Measurements from ENCODE around the gene SLIT1. TPM values are rescaled to one million over a fixed set of nuclear protein-coding genes. Genes with fewer than 3 reads are reported as not detected.

SLIT1 gene
- total RNA-seq, 1 donor from 2014 or later, result 0.23 TPM

DNA sequence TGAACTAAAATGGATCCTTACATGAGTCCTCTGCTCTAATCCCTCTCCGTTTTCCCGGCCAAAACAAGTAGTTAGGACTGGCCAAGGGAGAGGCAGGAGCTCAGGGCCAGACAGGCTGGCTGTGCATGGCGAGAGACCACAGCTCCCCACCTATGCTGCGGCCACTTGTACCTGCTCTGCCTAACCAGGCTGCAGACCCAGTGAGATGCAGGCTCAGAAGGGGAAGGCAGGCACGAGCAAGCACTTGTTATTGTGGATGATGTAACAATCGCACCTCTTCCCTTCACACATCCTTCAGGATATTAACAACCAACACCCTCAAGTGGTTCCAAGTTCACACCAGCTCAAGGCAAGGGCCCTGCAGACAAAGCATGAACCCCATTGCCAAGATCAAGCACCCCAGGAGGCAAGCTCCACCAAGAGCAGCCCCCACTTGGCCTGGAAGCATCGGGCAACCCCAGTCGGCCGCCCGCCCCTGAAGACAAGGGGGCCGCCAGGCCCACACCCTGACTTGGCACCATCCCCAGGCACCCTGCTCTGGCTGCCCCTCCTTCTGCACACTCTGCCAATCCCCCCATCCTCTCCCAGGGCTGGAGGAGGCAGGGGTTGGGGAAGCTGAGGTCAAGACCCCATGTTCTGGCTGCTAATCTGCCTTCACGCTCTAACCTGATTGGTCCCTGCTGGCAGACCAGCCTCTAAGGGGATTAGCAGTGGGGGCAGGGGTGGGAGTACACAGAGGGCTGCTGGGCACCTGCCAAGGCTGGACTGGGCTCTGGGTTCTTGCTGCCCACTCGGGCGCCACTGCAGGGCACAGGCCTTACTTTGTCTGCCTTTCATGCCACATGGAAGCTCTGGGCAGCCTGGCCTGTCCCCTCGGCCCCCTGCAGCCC is 111.3 kb downstream of the SLIT1 start:
- DNase-seq (ENCODE audit: low read depth), result no peak
- Histone ChIP-seq H2AFZ (ENCODE audit: low read depth, low read length) (no peak overlapping the region), H3K9me3 (ENCODE audit: insufficient read depth, low read depth, low read length) (peaks cover 5% of the 10 kb centered on the region), H3K9ac (ENCODE audit: low read length) (no peak overlapping the region), H3K4me2 (ENCODE audit: low read length) (no peak overlapping the region), H3K4me3 (ENCODE audit: insufficient read depth, low read depth, low read length) (no peak overlapping the region), H3K27me3 (ENCODE audit: insufficient read depth, low read length) (peaks cover 47% of the 10 kb centered on the region), H3K27ac (ENCODE audit: low read depth, low read length) (no peak overlapping the region), H3K36me3 (ENCODE audit: insufficient read depth, low read length) (no peaks in the 10 kb centered on the region), H3K79me2 (ENCODE audit: insufficient read depth, low read length) (no peaks in the 10 kb centered on the region), H3K4me1 (ENCODE audit: insufficient read depth, low read length) (no peaks in the 10 kb centered on the region), H4K20me1 (ENCODE audit: insufficient read depth, low read length) (no peaks in the 10 kb centered on the region)
- H3K36me3 Mint-ChIP-seq (ENCODE audit: low read depth, unreplicated experiment), result peaks cover under 1% of the 10 kb centered on the region
- peaks cover 3% of the 10 kb centered on the region for H3K4me1 Mint-ChIP-seq (ENCODE audit: low read depth, unreplicated experiment)
- peaks cover 11% of the 10 kb centered on the region for H3K9me3 Mint-ChIP-seq (ENCODE audit: unreplicated experiment)
- TF ChIP-seq, protein P1, sequence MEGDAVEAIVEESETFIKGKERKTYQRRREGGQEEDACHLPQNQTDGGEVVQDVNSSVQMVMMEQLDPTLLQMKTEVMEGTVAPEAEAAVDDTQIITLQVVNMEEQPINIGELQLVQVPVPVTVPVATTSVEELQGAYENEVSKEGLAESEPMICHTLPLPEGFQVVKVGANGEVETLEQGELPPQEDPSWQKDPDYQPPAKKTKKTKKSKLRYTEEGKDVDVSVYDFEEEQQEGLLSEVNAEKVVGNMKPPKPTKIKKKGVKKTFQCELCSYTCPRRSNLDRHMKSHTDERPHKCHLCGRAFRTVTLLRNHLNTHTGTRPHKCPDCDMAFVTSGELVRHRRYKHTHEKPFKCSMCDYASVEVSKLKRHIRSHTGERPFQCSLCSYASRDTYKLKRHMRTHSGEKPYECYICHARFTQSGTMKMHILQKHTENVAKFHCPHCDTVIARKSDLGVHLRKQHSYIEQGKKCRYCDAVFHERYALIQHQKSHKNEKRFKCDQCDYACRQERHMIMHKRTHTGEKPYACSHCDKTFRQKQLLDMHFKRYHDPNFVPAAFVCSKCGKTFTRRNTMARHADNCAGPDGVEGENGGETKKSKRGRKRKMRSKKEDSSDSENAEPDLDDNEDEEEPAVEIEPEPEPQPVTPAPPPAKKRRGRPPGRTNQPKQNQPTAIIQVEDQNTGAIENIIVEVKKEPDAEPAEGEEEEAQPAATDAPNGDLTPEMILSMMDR (IDR thresholded peaks at IDR 0.05; ENCODE audit: insufficient read depth, low read depth, low read length), result no peak
- TF ChIP-seq EZH2 (IDR thresholded peaks at IDR 0.05; ENCODE audit: insufficient read depth, low read length), result no peak
- H3K27ac Mint-ChIP-seq (ENCODE audit: unreplicated experiment), result no peak overlapping the region
- no peak for FAIRE-seq
- peaks cover 71% of the 10 kb centered on the region for H3K27me3 Mint-ChIP-seq (ENCODE audit: low read depth, unreplicated experiment)
- H3K4me3 Mint-ChIP-seq (ENCODE audit: unreplicated experiment), result no peak overlapping the region

DNA sequence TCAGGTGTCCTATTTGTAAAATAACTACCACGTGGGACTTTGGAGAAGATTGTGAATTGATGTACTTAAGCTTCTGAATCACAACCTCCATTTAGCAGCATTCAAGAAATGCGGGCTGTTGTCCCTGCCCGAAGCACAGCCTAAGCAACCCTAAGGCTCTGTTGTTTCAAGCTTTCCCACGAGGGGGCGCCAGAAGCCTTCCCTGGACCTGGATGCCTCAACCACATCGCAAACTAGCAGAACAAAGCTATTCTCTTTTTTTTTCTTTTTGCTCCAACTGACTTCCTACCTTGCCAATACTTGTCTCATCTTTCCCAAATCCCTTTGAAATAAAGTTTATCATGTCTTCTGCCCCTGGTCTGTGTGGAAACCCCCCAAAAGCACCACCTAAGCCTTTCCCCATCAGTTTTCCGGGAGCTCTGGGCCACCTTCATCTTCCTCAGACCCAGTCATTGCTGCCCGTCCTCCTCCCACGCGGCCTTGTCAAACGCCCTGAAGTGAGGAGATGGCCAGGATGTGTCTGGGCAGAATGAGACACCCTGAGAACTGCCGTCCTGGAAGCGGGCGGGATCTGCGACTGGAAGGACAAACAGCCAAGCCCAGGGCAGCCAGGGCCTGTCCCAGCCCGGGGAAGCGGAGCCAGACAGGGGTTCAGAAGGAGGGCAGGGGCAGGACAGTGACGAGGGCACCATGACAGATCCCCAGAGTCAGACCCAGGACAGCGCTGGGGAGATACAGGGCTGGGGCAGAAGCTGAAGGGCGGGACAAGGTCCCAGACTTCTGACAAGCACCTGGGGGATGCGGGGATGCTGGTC is 112.7 kb downstream of the SLIT1 start:
- Histone ChIP-seq H3K4me1 (ENCODE audit: insufficient read depth, low read length) (no peaks in the 10 kb centered on the region), H3K27ac (ENCODE audit: low read depth, low read length) (no peak overlapping the region), H3K27me3 (ENCODE audit: insufficient read depth, low read length) (peaks cover 41% of the 10 kb centered on the region), H3K4me3 (ENCODE audit: insufficient read depth, low read depth, low read length) (no peak overlapping the region), H3K9me3 (ENCODE audit: insufficient read depth, low read depth, low read length) (peaks cover 7% of the 10 kb centered on the region), H3K4me2 (ENCODE audit: low read length) (no peak overlapping the region), H2AFZ (ENCODE audit: low read depth, low read length) (no peak overlapping the region), H4K20me1 (ENCODE audit: insufficient read depth, low read length) (no peaks in the 10 kb centered on the region), H3K9ac (ENCODE audit: low read length) (no peak overlapping the region), H3K79me2 (ENCODE audit: insufficient read depth, low read length) (no peaks in the 10 kb centered on the region), H3K36me3 (ENCODE audit: insufficient read depth, low read length) (no peaks in the 10 kb centered on the region)
- DNase-seq (ENCODE audit: low read depth) (peak; percentile 21), FAIRE-seq (no peak)
- peaks cover 2% of the 10 kb centered on the region for H3K36me3 Mint-ChIP-seq (ENCODE audit: low read depth, unreplicated experiment)
- H3K9me3 Mint-ChIP-seq (ENCODE audit: unreplicated experiment), result peaks cover 14% of the 10 kb centered on the region
- H3K27ac Mint-ChIP-seq (ENCODE audit: unreplicated experiment), result no peak overlapping the region
- H3K4me1 Mint-ChIP-seq (ENCODE audit: low read depth, unreplicated experiment), result peaks cover 6% of the 10 kb centered on the region
- no peak overlapping the region for H3K4me3 Mint-ChIP-seq (ENCODE audit: unreplicated experiment)
- TF ChIP-seq EZH2 (IDR thresholded peaks at IDR 0.05; ENCODE audit: insufficient read depth, low read length), result peak; percentile 13
- TF ChIP-seq, protein P1 (IDR thresholded peaks at IDR 0.05; ENCODE audit: insufficient read depth, low read depth, low read length), result peak; percentile 94
- H3K27me3 Mint-ChIP-seq (ENCODE audit: low read depth, unreplicated experiment), result peaks cover 64% of the 10 kb centered on the region
